Choroid plexus epithelial cell (primary cell): Measurements from ENCODE around the gene GAPDHS.

ENCODE experiments used
- DNase-seq: peaks from one replicate; pipeline ENCODE4 v3.0.0-alpha.2; 2010; ENCODE audit warnings: low read depth
- H3K4me3 ChIP-seq: 2 replicates; pipeline ENCODE4 v1.5.1; 2011; ENCODE audit warnings: low read depth, mild to moderate bottlenecking, control low read depth, low read length, moderate library complexity
- TF ChIP-seq, protein P1 (sequence below): conservative IDR thresholded peaks from 2 replicates; pipeline ENCODE4 v1.5.1; 2011; ENCODE audit warnings: low read depth, mild to moderate bottlenecking, control low read depth, inconsistent platforms, low read length, moderate library complexity

Gene GAPDHS

GRCh38 chr19:35556846-35557538, 23.7 kb downstream of the GAPDHS start:
- TF ChIP-seq, protein P1, sequence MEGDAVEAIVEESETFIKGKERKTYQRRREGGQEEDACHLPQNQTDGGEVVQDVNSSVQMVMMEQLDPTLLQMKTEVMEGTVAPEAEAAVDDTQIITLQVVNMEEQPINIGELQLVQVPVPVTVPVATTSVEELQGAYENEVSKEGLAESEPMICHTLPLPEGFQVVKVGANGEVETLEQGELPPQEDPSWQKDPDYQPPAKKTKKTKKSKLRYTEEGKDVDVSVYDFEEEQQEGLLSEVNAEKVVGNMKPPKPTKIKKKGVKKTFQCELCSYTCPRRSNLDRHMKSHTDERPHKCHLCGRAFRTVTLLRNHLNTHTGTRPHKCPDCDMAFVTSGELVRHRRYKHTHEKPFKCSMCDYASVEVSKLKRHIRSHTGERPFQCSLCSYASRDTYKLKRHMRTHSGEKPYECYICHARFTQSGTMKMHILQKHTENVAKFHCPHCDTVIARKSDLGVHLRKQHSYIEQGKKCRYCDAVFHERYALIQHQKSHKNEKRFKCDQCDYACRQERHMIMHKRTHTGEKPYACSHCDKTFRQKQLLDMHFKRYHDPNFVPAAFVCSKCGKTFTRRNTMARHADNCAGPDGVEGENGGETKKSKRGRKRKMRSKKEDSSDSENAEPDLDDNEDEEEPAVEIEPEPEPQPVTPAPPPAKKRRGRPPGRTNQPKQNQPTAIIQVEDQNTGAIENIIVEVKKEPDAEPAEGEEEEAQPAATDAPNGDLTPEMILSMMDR, result no peak
- no peak for DNase-seq
- no peak overlapping the region for H3K4me3 ChIP-seq

DNA sequence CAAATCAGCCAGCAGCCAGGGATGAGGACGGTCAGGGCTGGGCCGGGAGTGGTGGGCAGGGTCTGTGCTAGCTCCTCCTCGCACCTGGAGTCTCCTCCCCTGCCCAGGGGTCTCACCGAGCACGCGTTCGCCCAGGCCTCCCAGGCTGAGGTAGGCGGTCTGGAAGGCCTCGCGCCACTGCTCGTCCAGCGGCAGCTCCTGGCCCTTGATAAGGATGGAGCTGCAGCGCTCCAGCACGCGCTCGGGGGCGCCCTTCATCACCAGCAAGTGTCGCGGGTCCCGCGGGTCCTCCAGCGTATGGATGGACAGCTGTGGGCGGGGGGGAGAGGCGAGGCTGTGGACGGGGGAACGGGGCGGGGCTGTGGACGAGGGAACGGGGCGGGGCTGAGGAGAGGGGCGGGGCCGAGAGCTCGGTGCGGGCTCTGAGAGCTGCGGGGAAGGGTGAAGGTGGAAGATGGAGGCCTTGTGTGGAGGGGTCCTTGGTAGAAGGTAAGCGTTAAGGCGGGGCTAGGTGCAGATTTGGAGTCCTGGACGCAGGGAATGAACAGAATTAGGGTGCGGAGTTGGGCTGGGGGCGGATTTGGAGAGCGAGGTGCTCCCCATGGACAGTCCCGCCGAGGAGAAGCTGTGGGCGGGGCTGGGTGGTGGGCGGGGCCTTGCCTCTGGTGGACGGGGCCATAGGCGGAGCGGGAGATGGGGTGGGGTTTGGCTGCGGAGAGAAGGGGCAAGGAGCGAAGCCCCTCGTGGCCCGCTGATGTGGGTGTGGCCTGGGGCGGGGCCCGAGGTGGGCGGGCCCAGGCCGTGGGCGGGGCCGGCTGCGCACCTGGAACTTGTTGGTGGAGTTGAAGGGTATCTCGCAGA, 24.5 kb downstream of the GAPDHS start:
- peak; percentile 50 for DNase-seq
- TF ChIP-seq, protein P1, result no peak
- H3K4me3 ChIP-seq, result peak overlapping the region; percentile 50

DNA sequence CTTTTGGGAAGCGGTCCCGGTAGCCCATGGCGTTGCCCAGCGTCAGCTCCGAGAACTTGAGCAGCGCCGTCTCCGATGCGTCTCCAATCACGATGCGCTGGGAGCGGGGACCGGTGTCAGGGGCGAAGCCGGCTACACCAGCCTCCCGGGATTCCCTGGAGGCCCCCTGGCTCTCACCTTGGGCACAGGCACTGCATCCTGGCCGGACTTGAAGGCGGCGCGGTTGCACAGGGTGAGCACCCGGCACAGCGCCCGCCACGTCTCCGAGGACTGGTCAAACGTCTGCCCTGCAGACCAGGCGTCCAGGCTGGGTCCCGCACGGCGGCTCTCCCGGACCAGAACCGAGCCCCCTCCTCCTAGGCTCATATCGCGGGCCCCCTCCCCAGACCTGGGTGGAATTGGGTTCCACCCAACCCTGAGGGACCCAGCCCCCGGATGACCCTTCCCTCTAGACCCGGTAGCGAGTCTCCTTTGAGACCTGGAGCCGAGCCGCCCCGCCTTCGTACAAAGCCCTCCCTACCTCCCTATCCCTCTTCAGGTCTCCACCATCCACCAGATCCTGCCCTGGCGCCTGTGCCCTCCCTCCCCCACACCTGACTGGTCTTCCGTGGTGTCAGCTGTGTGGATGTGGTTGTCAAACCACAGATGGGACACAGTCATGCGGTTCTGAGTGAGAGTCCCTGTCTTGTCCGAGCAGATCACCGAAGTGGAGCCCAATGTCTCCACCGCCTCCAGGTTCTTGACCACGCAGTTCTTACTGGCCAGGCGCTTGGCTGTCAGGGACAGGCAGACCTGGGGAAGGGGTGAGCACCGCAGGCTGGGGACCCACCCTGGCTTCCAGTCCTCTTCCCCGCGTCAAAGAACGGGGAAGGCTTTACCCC, 25.4 kb downstream of the GAPDHS start:
- H3K4me3 ChIP-seq, result no peak overlapping the region
- TF ChIP-seq, protein P1, result no peak
- DNase-seq, result no peak

GRCh38 chr19:35559281-35559659, 26.0 kb downstream of the GAPDHS start:
- no peak for DNase-seq
- H3K4me3 ChIP-seq, result no peak overlapping the region
- TF ChIP-seq, protein P1, result no peak

DNA sequence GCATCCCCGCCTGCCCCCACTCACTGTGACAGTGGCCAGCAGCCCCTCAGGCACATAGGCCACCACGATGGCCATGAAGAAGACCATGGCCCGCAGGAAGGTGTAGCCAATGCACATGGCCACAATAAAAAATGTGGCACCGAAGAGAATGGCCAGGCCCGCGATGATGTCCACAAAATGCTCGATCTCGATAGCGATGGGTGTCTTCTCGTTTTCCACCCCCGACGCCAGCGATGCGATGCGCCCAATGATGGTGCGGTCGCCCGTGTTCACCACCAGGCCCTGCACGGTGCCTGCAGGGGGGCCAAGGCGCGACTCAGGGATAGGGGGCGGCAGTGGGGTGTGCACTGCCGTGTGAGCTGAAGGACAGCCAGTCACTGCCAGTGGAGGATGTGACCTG, 26.5 kb downstream of the GAPDHS start:
- TF ChIP-seq, protein P1, result no peak
- no peak for DNase-seq
- H3K4me3 ChIP-seq, result no peak overlapping the region

GRCh38 chr19:35560271-35560670, 27.0 kb downstream of the GAPDHS start:
- no peak overlapping the region for H3K4me3 ChIP-seq
- no peak for DNase-seq
- TF ChIP-seq, protein P1, result no peak
